NK-92 treated with Interleukin-12 subunit alpha and Interleukin-12 subunit beta, amount 100 ng/mL, for 24 hours (cell line): ENCODE data around the gene TMEM151B.
A peak's percentile ranks its signal among the peaks of the same experiment; 100 is the strongest.
"Not testable (repeated sequence)": the region's sequence is repeated elsewhere in the genome, so short reads cannot be mapped to it uniquely, and the experiment has no call there.

Experiments
- DNase-seq: peaks from one replicate; lab custom pipeline; 2025; lab: John Stamatoyannopoulos, UW

TMEM151B gene

DNA sequence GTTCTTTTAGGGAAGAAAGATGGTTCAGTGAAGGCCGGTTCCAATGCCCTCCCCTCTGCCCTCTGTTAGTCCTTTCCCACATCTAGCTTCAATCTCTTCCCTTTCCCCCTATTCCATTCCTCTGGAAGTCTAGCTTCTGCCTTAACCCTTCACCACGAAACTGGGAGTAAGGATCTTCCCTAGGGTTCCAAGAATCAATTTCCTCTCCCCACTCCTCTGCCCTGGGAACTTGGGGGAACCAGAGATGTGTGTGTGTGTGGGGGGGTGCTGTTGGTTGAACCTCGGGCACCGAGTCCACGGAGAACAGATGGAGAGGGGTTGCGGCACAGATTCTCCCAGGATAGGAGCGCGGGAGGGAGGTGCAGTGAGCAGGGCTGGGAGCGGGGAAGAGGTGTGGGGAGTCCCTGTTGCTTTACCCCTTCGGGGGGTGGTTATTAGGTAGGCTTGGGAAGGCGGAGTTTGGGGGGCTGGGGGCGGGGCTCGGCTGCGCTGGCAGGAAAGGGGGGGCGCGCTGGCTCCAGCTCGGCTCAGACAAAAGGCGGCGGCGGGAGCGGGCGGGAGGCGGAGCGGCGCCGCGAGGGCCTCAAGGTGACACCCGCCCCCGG lies at the start of gene TMEM151B:
Gene TMEM151B (plus strand): TSS at position 530 of the 605 bp plus-strand sequence. CDS start 293 bp downstream, outside the sequence.
- no peak for DNase-seq

DNA sequence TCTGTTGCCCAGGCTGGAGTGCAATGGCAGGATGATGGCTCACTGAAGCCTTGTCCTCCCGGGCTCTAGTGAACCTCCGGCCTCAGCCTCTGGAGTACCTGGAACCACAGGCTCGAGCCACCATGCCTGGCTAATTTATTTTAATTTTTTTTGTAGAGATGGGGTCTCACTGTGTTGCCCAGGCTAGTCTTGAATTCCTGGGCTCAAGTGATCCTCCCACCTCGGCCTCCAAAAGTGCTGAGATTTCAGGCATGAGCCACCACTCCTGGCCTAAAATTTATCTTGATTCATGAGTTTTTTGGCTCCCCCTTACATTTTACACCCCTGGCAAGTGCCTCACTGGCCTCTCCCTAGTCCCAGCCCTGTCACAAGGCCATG lies 49.3 kb upstream of the TMEM151B start:
- DNase-seq, result no peak

DNA sequence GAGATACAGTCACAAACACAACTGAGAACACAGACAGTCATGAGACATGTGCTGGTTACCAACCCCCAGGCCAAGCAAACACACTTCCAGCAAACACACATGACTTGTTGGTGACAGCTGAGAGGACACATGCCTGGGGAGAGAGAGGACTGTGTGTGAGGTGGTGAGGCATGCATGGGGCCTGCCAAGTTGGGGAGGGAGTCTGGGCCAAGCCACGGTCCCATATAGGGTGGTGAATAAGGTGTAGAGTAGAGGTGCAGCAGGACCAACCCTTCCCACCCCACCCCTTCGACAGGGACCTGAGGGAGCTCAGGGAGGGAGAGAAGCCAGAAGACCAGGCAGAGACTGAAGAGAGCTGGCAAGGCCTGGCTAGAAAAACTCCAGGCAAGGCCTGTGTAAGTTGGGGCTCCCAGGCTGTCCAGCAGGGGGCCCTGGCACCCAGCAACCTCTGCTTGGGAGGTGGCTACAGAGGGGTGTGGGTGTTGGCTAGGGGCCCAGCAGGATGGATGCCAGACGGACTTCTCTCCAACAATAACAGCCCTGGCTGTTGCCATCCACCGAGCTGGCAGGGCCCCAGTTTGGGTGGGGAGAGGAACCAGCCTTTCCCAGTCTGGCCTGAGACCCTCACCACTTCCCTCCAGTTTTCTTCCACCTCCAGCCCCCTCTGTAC lies 48.8 kb upstream of the TMEM151B start:
- DNase-seq, result peak; percentile 47

DNA sequence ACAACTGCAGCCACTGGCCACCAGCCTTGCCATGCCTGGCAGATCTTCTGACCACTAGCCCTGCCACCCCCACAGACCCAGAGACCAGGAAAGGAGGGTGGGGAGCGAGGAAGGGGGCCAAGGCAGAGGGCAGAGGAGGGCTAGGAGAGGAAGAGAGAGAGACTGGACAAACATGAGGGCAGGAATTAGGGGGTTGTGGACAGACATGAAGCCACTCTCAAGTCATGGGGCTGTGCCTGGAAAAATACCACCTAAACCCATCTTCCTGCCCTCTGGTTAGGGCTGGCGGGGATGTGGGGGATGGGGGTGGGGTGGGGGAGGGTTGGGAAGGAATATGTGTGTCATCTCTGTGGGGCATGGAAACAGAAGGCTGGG lies 48.3 kb upstream of the TMEM151B start:
- no peak for DNase-seq

DNA sequence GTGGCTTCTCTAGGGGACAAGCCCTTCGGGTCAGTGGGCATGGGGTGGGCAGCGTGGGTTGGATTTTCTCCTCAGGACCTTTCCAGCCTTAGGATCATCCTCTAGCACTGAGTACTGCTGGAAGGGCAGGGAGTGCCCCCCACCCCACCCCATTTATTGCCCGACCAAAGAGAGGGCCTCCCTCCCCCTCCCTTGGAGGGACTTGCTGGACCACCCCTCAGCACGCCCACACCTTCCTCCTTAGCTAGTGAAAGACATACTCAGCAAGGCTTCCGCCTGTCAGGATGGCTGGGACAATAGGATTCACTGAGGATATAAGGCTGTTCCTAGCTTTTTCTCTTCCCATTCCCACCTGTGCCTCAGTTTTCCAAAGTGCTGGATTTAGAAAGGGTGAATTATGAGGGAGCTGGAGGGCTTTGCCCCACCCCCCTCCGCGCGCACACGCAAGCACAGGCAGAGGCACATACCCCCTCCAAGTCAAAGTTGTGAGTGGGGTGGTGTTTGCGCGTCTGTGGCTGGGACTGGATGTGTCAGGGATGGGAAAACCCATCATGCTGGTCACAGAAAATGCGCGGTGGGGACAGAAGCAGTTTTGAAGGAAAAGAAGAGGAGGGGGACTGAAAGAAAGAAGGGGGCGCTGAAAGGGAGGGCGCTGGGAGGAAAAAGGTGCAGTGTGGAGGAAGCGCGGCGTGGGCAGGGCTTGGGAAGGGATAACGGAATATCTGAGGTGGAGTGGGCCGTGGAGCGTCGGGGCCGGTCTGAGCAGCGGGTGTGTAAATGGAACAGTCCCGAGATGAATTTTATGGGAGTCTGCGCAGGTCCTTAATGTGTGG lies 47.5 kb upstream of the TMEM151B start:
- no peak for DNase-seq

DNA sequence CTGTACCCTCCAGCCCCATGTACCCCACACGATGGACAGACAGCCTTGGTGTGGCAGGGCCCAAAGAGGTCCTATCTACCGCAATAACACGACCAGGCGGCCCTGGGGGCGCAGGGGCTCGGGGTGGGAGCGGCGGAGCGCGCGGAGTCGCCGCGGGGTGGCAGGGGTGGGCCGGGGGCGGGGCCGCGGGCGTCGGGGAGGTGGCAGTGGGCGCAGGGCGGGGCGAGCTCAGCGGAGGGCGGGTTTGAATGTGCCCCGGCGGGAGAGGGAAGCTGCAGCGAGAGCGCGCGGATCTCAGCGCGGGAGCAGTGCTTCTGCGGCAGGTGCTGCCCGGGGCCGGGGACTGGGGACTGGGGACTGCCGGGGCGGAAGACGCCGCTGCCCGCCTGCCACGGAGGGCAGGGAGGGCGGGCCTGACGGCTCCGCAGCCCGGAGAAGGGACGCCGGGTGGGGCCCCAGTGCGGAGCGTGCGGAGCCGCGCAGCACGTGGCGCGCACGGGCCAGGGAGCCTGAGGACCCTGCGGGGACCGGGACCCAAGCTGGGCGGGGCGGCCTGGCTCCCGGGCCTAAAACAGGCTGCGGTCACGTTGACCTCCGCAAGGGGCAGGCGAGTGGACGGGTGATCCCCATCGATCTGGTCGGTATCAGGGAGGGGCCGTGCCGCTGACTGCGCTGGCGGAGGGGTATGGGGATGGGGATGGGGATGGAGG lies 46.8 kb upstream of the TMEM151B start, which contains the start of gene SLC29A1:
Gene SLC29A1 (plus strand): TSS at position 277 of the 710 bp plus-strand sequence. CDS start 3,719 bp downstream, outside the sequence.
- DNase-seq, result peak; percentile 76

DNA sequence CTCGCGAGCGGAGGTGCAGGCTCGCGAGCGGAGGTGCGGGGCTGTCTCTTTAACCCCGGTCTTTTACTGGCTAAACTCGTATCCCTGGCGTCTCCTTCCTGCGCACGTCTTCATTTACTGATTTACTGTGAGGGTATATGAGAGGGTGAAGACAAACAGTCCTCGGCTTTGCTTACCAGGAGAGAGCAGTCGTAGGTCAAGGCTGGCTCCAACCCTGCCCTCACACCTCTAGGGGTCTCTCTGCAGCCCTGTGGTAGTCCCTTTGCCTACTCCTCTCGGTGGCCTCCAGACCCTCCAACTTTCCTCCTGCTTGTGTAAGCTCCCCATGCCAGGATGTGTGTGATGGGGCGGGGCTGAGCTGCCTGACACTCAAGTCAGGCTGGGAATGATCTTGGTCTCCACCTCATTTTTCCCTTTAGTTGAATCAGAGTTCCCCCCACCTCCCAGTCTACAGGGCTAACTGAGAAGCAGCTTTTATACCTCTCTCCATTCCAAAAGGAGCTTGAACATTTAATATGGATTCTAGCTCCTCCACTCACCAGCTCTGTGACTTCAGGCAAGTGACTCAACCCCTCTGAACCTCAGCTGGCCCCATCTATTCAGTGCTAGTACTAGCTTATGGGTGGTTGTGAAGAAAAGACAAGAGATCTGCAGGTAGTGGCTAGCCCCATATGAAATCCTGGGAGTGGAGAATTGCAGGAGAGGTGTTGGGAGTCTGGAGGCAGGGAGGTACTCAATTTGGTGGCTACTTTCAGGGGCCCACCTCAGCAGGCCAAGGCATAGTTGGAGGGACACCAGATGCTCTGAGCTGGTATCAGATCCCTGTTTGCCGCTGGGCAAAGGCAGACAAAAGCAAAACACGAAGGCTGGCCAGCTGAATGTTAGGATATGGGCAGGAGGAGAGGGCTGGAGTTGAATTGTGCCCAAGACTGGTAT lies 46.0 kb upstream of the TMEM151B start:
- no peak for DNase-seq

DNA sequence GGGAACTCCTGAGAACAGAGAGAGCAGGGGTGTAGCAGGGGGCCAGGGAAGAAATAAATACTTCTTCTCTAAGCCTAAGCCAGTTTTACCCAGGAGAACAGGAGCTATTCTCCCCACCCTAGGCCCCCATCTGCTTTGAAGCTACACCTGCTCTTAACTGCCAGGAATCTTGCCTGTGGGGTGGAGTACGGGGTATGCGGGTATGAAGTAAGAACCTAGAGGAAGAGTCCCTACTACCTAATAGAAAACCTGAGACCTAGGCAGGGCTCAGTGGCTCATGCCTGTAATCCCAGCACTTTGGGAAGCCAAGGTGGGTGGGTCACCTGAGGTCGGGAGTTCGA lies 45.3 kb upstream of the TMEM151B start:
- DNase-seq, result no peak

DNA sequence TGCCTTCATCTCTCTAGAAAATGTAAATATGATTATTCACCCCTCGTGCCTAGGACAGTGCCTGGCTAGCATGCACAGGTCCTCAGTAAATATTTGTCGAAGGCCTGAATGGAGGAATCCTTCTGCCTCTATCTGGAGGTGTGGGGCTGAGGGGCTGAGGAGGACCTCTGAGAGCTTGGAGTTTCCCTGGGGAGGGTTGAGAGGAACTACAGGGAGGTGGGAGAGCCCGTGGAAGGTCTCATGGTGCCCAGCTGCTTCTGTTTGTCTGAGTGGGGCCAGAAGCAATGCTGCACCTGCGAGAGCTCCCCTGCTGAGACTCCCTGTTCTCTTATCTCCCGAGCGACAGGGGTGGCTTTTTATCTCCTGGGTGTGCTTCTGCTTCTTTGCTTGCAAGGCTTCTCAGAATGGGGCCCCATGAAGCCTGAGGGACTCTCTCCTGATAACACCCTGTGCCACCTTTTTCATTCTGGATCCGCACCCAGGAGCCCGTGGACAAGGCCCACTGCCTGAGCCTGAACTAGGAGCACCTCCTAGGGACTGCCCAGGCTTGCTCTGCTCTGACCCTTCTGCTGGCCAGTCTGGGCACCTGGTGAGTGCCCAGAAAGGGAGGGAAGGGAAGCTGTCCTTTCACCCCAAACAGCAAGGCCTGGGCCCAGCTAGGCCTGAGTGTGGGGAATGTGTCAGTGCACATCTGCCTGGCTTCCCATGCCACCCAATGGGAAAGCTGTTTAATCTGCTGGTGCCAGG lies 44.5 kb upstream of the TMEM151B start:
- no peak for DNase-seq

DNA sequence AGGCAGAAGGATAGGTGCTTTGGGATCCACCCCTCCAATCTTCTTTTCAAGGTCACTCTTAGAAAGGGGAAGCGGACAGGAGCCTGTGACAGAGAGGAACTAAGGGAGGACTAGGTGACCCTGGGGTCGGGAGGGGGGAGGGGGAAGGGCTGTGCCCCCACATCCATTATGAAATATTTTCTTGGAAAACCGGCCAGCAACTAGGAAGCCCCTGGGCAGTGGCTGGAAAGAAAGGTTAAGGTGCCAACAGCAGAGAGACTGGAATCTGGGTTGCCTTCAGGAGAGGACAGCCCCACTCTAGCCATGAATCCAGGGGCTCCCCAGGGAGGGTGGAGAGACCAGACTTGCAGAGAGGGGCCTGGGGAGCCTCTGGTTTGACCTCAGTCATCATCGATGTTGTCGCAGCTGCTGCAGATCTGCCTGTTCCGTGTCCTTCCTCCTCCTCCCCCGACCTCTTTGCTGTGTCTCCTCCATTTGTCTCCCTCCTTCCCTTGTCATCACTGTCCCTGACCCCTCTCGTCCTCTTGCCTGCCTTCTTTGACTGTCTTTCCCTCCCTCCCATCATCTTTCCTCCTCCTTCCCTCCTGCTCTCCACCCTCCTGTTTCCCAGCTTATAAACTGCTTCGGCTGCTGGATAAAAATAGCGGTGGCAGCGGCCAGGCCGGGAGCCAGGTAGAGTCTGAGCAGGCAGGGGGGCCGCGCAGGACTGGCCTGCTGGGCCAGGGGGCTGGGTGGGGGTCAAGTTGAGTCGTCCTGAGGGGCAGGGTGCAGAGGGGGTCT lies 43.7 kb upstream of the TMEM151B start:
- no peak for DNase-seq

DNA sequence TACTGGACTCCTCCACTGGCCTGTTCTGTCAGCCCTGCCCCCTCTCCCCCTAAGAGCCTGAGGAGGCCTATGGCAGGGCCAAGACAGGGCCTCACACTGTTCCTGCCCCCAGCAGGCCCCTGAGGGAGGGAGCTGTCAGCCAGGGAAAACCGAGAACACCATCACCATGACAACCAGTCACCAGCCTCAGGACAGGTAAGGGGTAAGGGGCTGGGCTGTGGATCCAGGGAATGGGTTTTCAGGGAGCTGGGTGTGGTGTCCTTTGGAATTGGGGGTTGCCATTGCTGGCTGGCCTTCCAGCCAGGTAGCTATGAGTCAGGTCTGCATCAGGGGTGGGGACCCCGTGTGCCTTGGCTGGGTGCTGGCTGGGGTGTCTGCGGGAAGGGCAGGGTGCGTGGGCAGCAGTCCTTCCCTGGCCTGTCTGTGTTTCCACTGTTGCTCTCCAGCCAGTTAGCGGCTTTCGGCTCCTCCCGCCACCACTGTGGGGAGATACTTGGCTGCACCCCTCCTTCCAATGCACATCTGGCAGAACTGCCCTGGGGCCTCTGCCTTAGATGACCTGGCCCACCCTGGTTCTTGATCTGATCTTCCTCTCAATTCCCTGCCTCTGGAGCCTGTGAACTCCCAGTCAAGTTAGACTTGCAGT lies 43.0 kb upstream of the TMEM151B start:
- DNase-seq, result no peak

DNA sequence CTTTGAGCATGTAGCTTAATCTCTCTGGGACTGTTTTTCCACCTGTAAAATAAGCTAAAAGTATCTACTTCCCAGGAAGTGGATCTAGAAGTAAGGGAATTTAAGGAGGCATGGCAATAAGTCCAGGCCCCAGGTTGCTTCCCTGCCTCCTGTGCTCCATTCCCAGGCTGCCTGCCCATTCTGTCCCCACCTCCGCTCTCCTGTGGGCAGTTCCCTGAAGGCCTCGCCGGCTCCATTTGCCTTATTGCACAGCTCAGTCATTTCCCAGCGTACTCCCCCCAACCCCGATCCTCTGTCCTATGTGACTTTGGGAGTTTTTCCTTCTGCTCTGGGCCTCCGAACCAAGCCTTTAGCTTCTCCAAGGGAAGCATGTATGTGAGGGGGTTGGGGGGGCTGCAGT lies 42.2 kb upstream of the TMEM151B start:
- DNase-seq, result no peak

DNA sequence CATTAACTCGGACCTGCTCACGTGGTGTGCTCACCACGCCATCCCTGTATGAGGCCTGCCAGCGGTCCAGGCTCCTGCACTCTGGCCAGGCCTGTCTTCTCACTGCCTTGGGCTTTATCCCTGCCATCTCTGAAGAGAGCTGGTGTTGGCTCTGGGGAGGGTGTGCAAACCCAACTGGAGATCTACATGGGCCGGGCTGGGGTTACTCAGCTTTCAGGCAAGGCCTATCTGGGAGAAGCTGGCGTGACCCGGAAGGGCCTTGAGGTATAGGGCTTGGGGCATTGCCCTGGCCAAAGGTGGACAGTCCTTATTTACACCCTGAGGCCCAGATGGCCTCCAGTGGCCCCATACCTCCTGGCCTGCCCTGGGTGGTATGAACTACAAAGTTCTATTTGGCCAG lies 41.8 kb upstream of the TMEM151B start:
- DNase-seq, result no peak

DNA sequence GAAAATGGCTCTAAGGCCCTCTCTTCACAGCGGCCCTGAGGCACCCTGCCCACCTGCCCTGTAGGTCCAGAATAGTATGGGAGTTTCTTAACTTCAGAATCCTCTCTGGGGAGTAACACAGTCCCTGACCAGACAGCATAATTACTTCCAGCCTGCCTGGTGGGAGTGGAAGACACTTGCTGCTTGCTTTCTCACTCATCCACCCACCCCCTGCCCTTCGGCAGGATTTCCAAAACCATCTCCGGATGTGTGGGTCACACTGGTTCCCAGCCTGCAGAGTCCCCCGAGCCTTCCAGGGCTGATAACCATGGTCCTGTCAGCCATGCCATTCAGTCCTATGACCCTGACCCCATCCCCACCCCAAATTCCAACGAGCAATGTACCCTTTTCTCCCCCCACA lies 41.4 kb upstream of the TMEM151B start:
- DNase-seq, result no peak

DNA sequence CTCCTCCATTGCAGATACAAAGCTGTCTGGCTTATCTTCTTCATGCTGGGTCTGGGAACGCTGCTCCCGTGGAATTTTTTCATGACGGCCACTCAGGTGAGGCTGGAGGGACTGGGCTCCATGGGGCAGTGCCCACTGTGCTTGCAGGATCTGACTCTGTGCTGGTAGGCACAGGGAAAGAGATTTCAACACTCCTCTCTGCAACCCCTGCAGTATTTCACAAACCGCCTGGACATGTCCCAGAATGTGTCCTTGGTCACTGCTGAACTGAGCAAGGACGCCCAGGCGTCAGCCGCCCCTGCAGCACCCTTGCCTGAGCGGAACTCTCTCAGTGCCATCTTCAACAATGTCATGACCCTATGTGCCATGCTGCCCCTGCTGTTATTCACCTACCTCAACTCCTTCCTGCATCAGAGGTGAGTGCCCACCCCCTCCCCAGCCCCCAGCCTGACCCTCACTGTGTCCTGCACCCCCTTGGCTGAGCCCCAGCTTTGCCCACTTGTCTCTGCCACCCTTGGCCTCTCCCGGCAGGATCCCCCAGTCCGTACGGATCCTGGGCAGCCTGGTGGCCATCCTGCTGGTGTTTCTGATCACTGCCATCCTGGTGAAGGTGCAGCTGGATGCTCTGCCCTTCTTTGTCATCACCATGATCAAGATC lies 40.7 kb upstream of the TMEM151B start:
- no peak for DNase-seq

DNA sequence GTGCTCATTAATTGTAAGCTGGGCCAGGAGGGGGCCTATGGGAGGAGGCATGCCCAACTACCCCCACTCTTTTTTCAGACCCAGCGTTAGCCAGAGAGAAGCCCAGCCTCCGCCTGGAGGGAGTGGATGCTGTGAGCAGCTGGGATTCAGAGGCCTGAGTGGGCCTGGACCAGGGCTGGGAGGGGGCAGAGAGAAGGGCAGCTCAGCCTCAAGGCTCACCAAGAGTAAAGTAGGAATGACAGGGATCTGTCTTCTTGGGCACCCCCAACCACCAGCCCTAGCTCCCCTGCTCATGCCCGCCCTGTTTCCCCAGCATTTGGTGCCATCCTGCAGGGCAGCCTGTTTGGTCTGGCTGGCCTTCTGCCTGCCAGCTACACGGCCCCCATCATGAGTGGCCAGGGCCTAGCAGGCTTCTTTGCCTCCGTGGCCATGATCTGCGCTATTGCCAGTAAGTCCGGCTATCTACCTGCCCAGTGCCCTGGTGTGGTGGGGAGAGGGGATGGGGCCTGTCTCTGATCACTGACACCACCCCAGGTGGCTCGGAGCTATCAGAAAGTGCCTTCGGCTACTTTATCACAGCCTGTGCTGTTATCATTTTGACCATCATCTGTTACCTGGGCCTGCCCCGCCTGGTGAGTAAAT lies 40.1 kb upstream of the TMEM151B start:
- DNase-seq, result no peak

DNA sequence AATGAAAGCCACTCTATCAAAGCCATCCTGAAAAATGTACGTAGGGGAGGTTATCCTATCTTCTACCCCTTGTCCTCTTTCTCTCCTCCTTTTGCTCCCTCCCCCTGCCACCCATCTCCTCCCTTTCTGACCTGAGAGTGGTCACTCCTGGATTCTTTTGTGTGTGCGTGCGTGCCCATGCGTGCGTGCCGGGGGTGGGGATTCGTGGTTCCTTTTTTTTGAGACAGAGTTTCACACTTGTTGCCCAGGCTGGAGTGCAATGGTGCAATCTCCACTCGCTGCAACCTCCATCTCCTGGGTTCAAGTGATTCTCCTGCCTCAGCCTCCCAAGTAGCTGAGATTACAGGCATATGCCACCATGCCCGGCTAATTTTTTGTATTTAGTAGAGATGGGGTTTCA lies 38.8 kb upstream of the TMEM151B start:
- not testable (repeated sequence) for DNase-seq
